ENCODE measurements around the gene WDR4.

The WDR4 gene

GRCh38 chr21:42863504-42863870 is 15.9 kb downstream of the WDR4 start:
- no peak overlapping the region for H3K4me3 ChIP-seq (ENCODE audit: control insufficient read depth, low read depth, low read length)
- no peak for TF ChIP-seq CTCF (IDR thresholded peaks at IDR 0.05; ENCODE audit: control insufficient read depth, insufficient read depth, low read depth, low read length, missing control alignments)
- DNase-seq (ENCODE audit: low read depth), result no peak

- H3K4me3 ChIP-seq (ENCODE audit: control insufficient read depth, low read depth, low read length), result no peak overlapping the region
- TF ChIP-seq CTCF (IDR thresholded peaks at IDR 0.05; ENCODE audit: control insufficient read depth, insufficient read depth, low read depth, low read length, missing control alignments), result no peak
- DNase-seq (ENCODE audit: low read depth), result no peak
Observed at GRCh38 chr21:42862774-42863503, 16.4 kb downstream of the WDR4 start.

GRCh38 chr21:42861848-42862400 is 17.4 kb downstream of the WDR4 start:
- no peak for TF ChIP-seq CTCF (IDR thresholded peaks at IDR 0.05; ENCODE audit: control insufficient read depth, insufficient read depth, low read depth, low read length, missing control alignments)
- H3K4me3 ChIP-seq (ENCODE audit: control insufficient read depth, low read depth, low read length), result no peak overlapping the region
- no peak for DNase-seq (ENCODE audit: low read depth)

GRCh38 chr21:42861311-42861847 is 18.0 kb downstream of the WDR4 start:
- no peak overlapping the region for H3K4me3 ChIP-seq (ENCODE audit: control insufficient read depth, low read depth, low read length)
- DNase-seq (ENCODE audit: low read depth), result no peak
- no peak for TF ChIP-seq CTCF (IDR thresholded peaks at IDR 0.05; ENCODE audit: control insufficient read depth, insufficient read depth, low read depth, low read length, missing control alignments)

- no peak for TF ChIP-seq CTCF (IDR thresholded peaks at IDR 0.05; ENCODE audit: control insufficient read depth, insufficient read depth, low read depth, low read length, missing control alignments)
- no peak overlapping the region for H3K4me3 ChIP-seq (ENCODE audit: control insufficient read depth, low read depth, low read length)
- DNase-seq (ENCODE audit: low read depth), result no peak
Observed at GRCh38 chr21:42860345-42860744, 19.0 kb downstream of the WDR4 start.

GRCh38 chr21:42859891-42860230 is 19.5 kb downstream of the WDR4 start:
- H3K4me3 ChIP-seq (ENCODE audit: control insufficient read depth, low read depth, low read length), result no peak overlapping the region
- no peak for TF ChIP-seq CTCF (IDR thresholded peaks at IDR 0.05; ENCODE audit: control insufficient read depth, insufficient read depth, low read depth, low read length, missing control alignments)
- DNase-seq (ENCODE audit: low read depth), result no peak
